ENCODE data around the gene OR1D2. TPM values are rescaled to one million over a fixed set of nuclear protein-coding genes. Genes with fewer than 3 reads are reported as not detected.
"Not testable (repeated sequence)": the region's sequence is repeated elsewhere in the genome, so short reads cannot be mapped to it uniquely, and the experiment has no call there.

OR1D2 gene
- not detected in 2 replicates for total RNA-seq (2021)
- not detected for Bru-seq, nascent RNA
- not detected for BruChase-seq, experiment 1, labeled RNA remaining after a 2-hour chase
- not detected for BruChase-seq, experiment 2, labeled RNA remaining after a 6-hour chase
- long read RNA-seq = 0 reads

- no peaks in the 10 kb centered on the region for H3F3A ChIP-seq (ENCODE audit: insufficient read depth, low read depth)
- intact Hi-C loops (cut with micrococcal nuclease; ENCODE audit: unreplicated experiment) = no loop called here
- no peaks in the 10 kb centered on the region for H3K4me1 ChIP-seq (replicated peaks; ENCODE audit: insufficient read depth)
- no peaks in the 10 kb centered on the region for H3K36me3 ChIP-seq (ENCODE audit: low read depth)
- TF ChIP-seq CTCF (conservative IDR thresholded peaks at IDR 0.05) = no peak
- TF ChIP-seq EZH2 (IDR thresholded peaks at IDR 0.05; ENCODE audit: low read depth) = no peak
- POLR2A ChIA-PET (ENCODE audit: unreplicated experiment) = no interaction called here
- H3K9me3 ChIP-seq (ENCODE audit: insufficient read depth, low read depth) = no peaks in the 10 kb centered on the region
- no peak within 1 kb of the TSS for H3K27ac ChIP-seq
- H3K4me3 ChIP-seq = no peak within 1 kb of the TSS
- peaks cover 84% of the 10 kb centered on the region for H3K27me3 ChIP-seq (ENCODE audit: insufficient read depth, low read depth)
- no peaks in the 10 kb centered on the region for H3K9me2 ChIP-seq (ENCODE audit: insufficient read depth)
- no peak within 1 kb of the TSS for H2AFZ ChIP-seq
- no peak for DNase-seq
- H3K79me2 ChIP-seq (ENCODE audit: low read depth) = no peaks in the 10 kb centered on the region
- H3K4me2 ChIP-seq = no peak within 1 kb of the TSS
- CTCF ChIA-PET = no interaction called here
- H4K20me1 ChIP-seq (ENCODE audit: insufficient read depth) = no peaks in the 10 kb centered on the region
- BruUV-seq (replicated peaks) = no TSS peak
Observed at GRCh38 chr17:3104322-3104721, at the start of gene OR1D2. Gene OR1D2 (minus strand): TSS chr17:3104422. CDS start chr17:3092996, 11,426 bp downstream.

GRCh38 chr17:3137494-3137893 is 33.3 kb upstream of the OR1D2 start:
- CTCF ChIA-PET; H4K20me1 ChIP-seq (ENCODE audit: insufficient read depth); intact Hi-C loops (cut with micrococcal nuclease; ENCODE audit: unreplicated experiment): not testable (repeated sequence)

GRCh38 chr17:3127451-3127850 is 23.2 kb upstream of the OR1D2 start, which contains the start of gene OR1G1:
Gene OR1G1 (minus strand): TSS chr17:3127551. CDS start chr17:3127551, 0 bp downstream.
- DNase-seq = no peak
- Histone ChIP-seq H3K4me1 (replicated peaks; ENCODE audit: insufficient read depth) (no peaks in the 10 kb centered on the region), H3K9me2 (ENCODE audit: insufficient read depth) (no peaks in the 10 kb centered on the region), H3K4me2 (no peak within 1 kb of the TSS), H3K79me2 (ENCODE audit: low read depth) (no peaks in the 10 kb centered on the region), H4K20me1 (ENCODE audit: insufficient read depth) (no peaks in the 10 kb centered on the region), H3F3A (ENCODE audit: insufficient read depth, low read depth) (no peaks in the 10 kb centered on the region), H3K27me3 (ENCODE audit: insufficient read depth, low read depth) (peaks cover 82% of the 10 kb centered on the region), H3K36me3 (ENCODE audit: low read depth) (no peaks in the 10 kb centered on the region), H2AFZ (no peak within 1 kb of the TSS), H3K9me3 (ENCODE audit: insufficient read depth, low read depth) (no peaks in the 10 kb centered on the region), H3K4me3 (no peak within 1 kb of the TSS), H3K27ac (no peak within 1 kb of the TSS)
- ChIA-PET POLR2A (ENCODE audit: unreplicated experiment) (no interaction called here), CTCF (no interaction called here)
- BruUV-seq (replicated peaks) = no TSS peak
- no peak for TF ChIP-seq EZH2 (IDR thresholded peaks at IDR 0.05; ENCODE audit: low read depth)
- intact Hi-C loops (cut with micrococcal nuclease; ENCODE audit: unreplicated experiment) = no loop called here

More at GRCh38 chr17:3137494-3137893, 33.3 kb upstream of the OR1D2 start:
- H3K9me3 ChIP-seq (ENCODE audit: insufficient read depth, low read depth); DNase-seq; POLR2A ChIA-PET (ENCODE audit: unreplicated experiment); H3F3A ChIP-seq (ENCODE audit: insufficient read depth, low read depth); H3K9me2 ChIP-seq (ENCODE audit: insufficient read depth); H3K27ac ChIP-seq; H3K4me1 ChIP-seq (replicated peaks; ENCODE audit: insufficient read depth); BruUV-seq (replicated peaks); H3K4me3 ChIP-seq; H3K79me2 ChIP-seq (ENCODE audit: low read depth); H3K4me2 ChIP-seq; H2AFZ ChIP-seq; H3K36me3 ChIP-seq (ENCODE audit: low read depth): not testable (repeated sequence)
- H3K27me3 ChIP-seq (ENCODE audit: insufficient read depth, low read depth) = peaks cover 46% of the 10 kb centered on the region

GRCh38 chr17:3073850-3074249 is 30.4 kb downstream of the OR1D2 start:
- H3K4me3 ChIP-seq; H3K4me1 ChIP-seq (replicated peaks; ENCODE audit: insufficient read depth); H3K4me2 ChIP-seq; DNase-seq; POLR2A ChIA-PET (ENCODE audit: unreplicated experiment); H3F3A ChIP-seq (ENCODE audit: insufficient read depth, low read depth); H3K27ac ChIP-seq; H2AFZ ChIP-seq; H3K9me2 ChIP-seq (ENCODE audit: insufficient read depth); H3K36me3 ChIP-seq (ENCODE audit: low read depth); H3K79me2 ChIP-seq (ENCODE audit: low read depth); BruUV-seq (replicated peaks); H3K9me3 ChIP-seq (ENCODE audit: insufficient read depth, low read depth); H4K20me1 ChIP-seq (ENCODE audit: insufficient read depth); intact Hi-C loops (cut with micrococcal nuclease; ENCODE audit: unreplicated experiment); CTCF ChIA-PET: not testable (repeated sequence)
- H3K27me3 ChIP-seq (ENCODE audit: insufficient read depth, low read depth) = peaks cover 55% of the 10 kb centered on the region

- H3K9me2 ChIP-seq (ENCODE audit: insufficient read depth); CTCF ChIA-PET; POLR2A ChIA-PET (ENCODE audit: unreplicated experiment); H3F3A ChIP-seq (ENCODE audit: insufficient read depth, low read depth); H3K4me1 ChIP-seq (replicated peaks; ENCODE audit: insufficient read depth); BruUV-seq (replicated peaks); H3K4me3 ChIP-seq; DNase-seq; H3K27ac ChIP-seq; H4K20me1 ChIP-seq (ENCODE audit: insufficient read depth); H3K79me2 ChIP-seq (ENCODE audit: low read depth); H2AFZ ChIP-seq; H3K4me2 ChIP-seq; H3K9me3 ChIP-seq (ENCODE audit: insufficient read depth, low read depth); H3K36me3 ChIP-seq (ENCODE audit: low read depth); intact Hi-C loops (cut with micrococcal nuclease; ENCODE audit: unreplicated experiment); H3K27me3 ChIP-seq (ENCODE audit: insufficient read depth, low read depth): not testable (repeated sequence)
Observed at GRCh38 chr17:3065192-3065591, 39.0 kb downstream of the OR1D2 start.

- POLR2A ChIA-PET (ENCODE audit: unreplicated experiment); BruUV-seq (replicated peaks); H3K27me3 ChIP-seq (ENCODE audit: insufficient read depth, low read depth); H3F3A ChIP-seq (ENCODE audit: insufficient read depth, low read depth); CTCF ChIA-PET; H3K27ac ChIP-seq; intact Hi-C loops (cut with micrococcal nuclease; ENCODE audit: unreplicated experiment); H2AFZ ChIP-seq; DNase-seq; H3K4me1 ChIP-seq (replicated peaks; ENCODE audit: insufficient read depth); H3K4me3 ChIP-seq; H3K4me2 ChIP-seq; H3K9me3 ChIP-seq (ENCODE audit: insufficient read depth, low read depth); H4K20me1 ChIP-seq (ENCODE audit: insufficient read depth); H3K36me3 ChIP-seq (ENCODE audit: low read depth); H3K9me2 ChIP-seq (ENCODE audit: insufficient read depth); H3K79me2 ChIP-seq (ENCODE audit: low read depth): not testable (repeated sequence)
Observed at GRCh38 chr17:3063507-3063906, 40.7 kb downstream of the OR1D2 start, which contains the start of gene OR1D5. Gene OR1D5 (minus strand): TSS chr17:3063607. CDS start chr17:3063607, 0 bp downstream.

Measured in PC-9 (cell line).